HepG2 (cell line): ENCODE results near the gene DOHH. TPM values are rescaled to one million over a fixed set of nuclear protein-coding genes. Genes with fewer than 3 reads are reported as not detected.

Source experiments
- ATAC-seq: fragments of 200-7000 bp; cut with Tn5 transposase; 3 replicates; pipeline ENCODE4 v1.9.1; 2020; ENCODE audit warnings: mild to moderate bottlenecking, moderate library complexity
- BruUV-seq: library from RNA; stranded (reverse); fragments of 400-500 nt; replicated peaks from 2 replicates; lab custom pipeline; 2021; lab: Mats Ljungman, UMichigan
- CTCF ChIA-PET: fragments of 300-600 bp; formaldehyde crosslinking; extraction: SDS; loops from one replicate; lab custom pipeline; 2021; ENCODE audit warnings: low total read pairs, inconsistent platforms, low intra/inter-chr PET ratio; lab: Yijun Ruan, JAX
- POLR2A ChIA-PET: fragments of 350-600 bp; sonication (Branson Sonifier 250); formaldehyde crosslinking; loops from one replicate; lab custom pipeline; 2020; ENCODE audit warnings: antibody characterized with exemption, inconsistent platforms; lab: Yijun Ruan, JAX
- DNase-seq: peaks from one replicate; pipeline ENCODE4 v3.0.0-alpha.2; 2015; ENCODE audit warnings: low spot score
- FAIRE-seq: peaks from 3 replicates; lab custom pipeline; 2011; peaks lifted over from hg19 to GRCh38; lab: Jason Lieb, UNC
- H2AFZ ChIP-seq: one replicate; pipeline ENCODE4 v1.6.1; 2011; ENCODE audit warnings: low read length, inconsistent platforms
- H3K27ac ChIP-seq: fragments of 300-600 bp; 3 replicates; pipeline ENCODE4 v1.8.0; 2011; ENCODE audit warnings: mixed run types, mild to moderate bottlenecking, mixed read lengths, low read length, inconsistent platforms; ENCODE audit not compliant: insufficient read depth; ENCODE audit errors: extremely low read length
- H3K27me3 ChIP-seq, 2 experiments: fragments of 200-600 bp in 1 of 2; 2 replicates in 1 of 2; 3 replicates in 1 of 2; pipeline versions ENCODE4 v1.6.0 to v1.8.0; 2011; ENCODE audit warnings: low read length in 2 of 2, mild to moderate bottlenecking in 2 of 2, moderate library complexity in 2 of 2, inconsistent platforms in 1 of 2; ENCODE audit not compliant: insufficient read depth in 2 of 2, control insufficient read depth in 1 of 2
- H3K36me3 ChIP-seq, 2 experiments: fragments of 200-600 bp in 1 of 2; replicated peaks in 1 of 2; 2 replicates in 1 of 2; 3 replicates in 1 of 2; pipeline versions ENCODE4 v1.5.1 to v1.8.0; 2011; ENCODE audit warnings: low read length in 2 of 2, inconsistent platforms in 1 of 2; ENCODE audit not compliant: insufficient read depth in 2 of 2, control insufficient read depth in 1 of 2
- H3K4me1 ChIP-seq: 2 replicates; pipeline ENCODE4 v1.5.1; 2012; ENCODE audit warnings: low read length, inconsistent platforms; ENCODE audit not compliant: insufficient read depth
- H3K4me2 ChIP-seq: 2 replicates; pipeline ENCODE4 v1.6.0; 2011; ENCODE audit warnings: low read depth, low read length, inconsistent platforms
- H3K4me3 ChIP-seq, 3 experiments: fragments of 200-600 bp in 1 of 3; sonication (generic), shearing (Covaris generic) in 1 of 3; replicated peaks in 1 of 3; 2 replicates each; pipeline ENCODE4 v1.5.1; 2011 to 2016; ENCODE audit warnings: low read length in 3 of 3, inconsistent platforms in 2 of 3, low read depth in 2 of 3, mild to moderate bottlenecking in 2 of 3, control low read depth in 1 of 3, mixed read lengths in 1 of 3; ENCODE audit not compliant: insufficient read depth in 1 of 3
- H3K79me2 ChIP-seq: one replicate; pipeline ENCODE4 v1.6.1; 2011; ENCODE audit warnings: low read length, inconsistent platforms; ENCODE audit not compliant: insufficient read depth
- H3K9ac ChIP-seq: 2 replicates; pipeline ENCODE4 v1.6.0; 2011; ENCODE audit warnings: mild to moderate bottlenecking, low read depth, low read length, inconsistent platforms; ENCODE audit not compliant: insufficient read depth
- H3K9me3 ChIP-seq: 2 replicates; pipeline ENCODE4 v1.5.1; 2012; ENCODE audit warnings: mild to moderate bottlenecking, low read length
- H4K20me1 ChIP-seq: 2 replicates; pipeline ENCODE4 v1.6.0; 2011; ENCODE audit warnings: inconsistent platforms, mild to moderate bottlenecking, low read length, moderate library complexity; ENCODE audit not compliant: insufficient read depth
- HMGA1 ChIP-seq: sonication (generic); formaldehyde crosslinking; conservative IDR thresholded peaks from 2 replicates; pipeline ENCODE4 v1.4.0; 2020; ENCODE audit warnings: missing genetic modification reagents
- RBM22 ChIP-seq: fragments of 200-400 bp; formaldehyde crosslinking; optimal IDR thresholded peaks from 2 replicates; pipeline ENCODE3; 2017; ENCODE audit warnings: mild to moderate bottlenecking, low read length, moderate library complexity
- WGBS: methylation state at CpG from one replicate; pipeline ENCODE4 v1.1.6; 2017; ENCODE audit warnings: low lambda C conversion rate; 5-methylcytosine and 5-hydroxymethylcytosine counted together
- in situ Hi-C: cut with HindIII; loops from 2 replicates; pipeline ENCODE4 v1.10.0; 2017; ENCODE audit warnings: low pct_unique_long_range_greater_than_20kb; ENCODE audit not compliant: extremely low pct_ligation_motif_present
- intact Hi-C: fragments of 100-400 bp; cut with micrococcal nuclease; formaldehyde crosslinking; loops from one replicate; pipeline ENCODE4 v1.10.0; 2022; ENCODE audit not compliant: unreplicated experiment
- polyA plus RNA-seq, 8 experiments: library from polyadenylated mRNA; depleted of rRNA in 3 of 8; stranded (reverse) in 7 of 8; unstranded in 1 of 8; fragments of >200 nt; fragmentation: Illumina TruSeq in 4 of 8; extraction: Trizol in 4 of 8; gene quantifications; 2 replicates each; pipeline versions ENCODE4 v1.2.1 to v1.2.3, GENCODE V29; 2011 to 2016; ENCODE audit warnings: low read depth in 4 of 8, missing spikeins in 1 of 8, mixed read lengths in 1 of 8; ENCODE audit not compliant: insufficient read depth in 1 of 8
- total RNA-seq, 5 experiments: library from RNA; depleted of rRNA; stranded (reverse); fragments of >200 nt; fragmentation: Illumina TruSeq; extraction: Trizol; gene quantifications; 2 replicates each; pipeline ENCODE4 v1.2.3, GENCODE V29; 2016; ENCODE audit warnings: low read depth in 1 of 5
- TF ChIP-seq, protein P1 (sequence below): sonication (generic); formaldehyde crosslinking; IDR thresholded peaks from 2 replicates; pipeline ENCODE4 v1.4.0; 2020; ENCODE audit warnings: low read depth, mild to moderate bottlenecking, missing genetic modification reagents
- TF ChIP-seq, protein P2 (sequence below): sonication (generic); formaldehyde crosslinking; IDR thresholded peaks from 2 replicates; pipeline ENCODE4 v1.4.0; 2020; ENCODE audit warnings: missing genetic modification reagents

The DOHH gene
- total and polyA plus RNA-seq, 2 of the 13 experiments (the other 11 are each of a cell fraction or from before 2014, with no cell fraction given), result 3.5 to 13.7 TPM

DNA sequence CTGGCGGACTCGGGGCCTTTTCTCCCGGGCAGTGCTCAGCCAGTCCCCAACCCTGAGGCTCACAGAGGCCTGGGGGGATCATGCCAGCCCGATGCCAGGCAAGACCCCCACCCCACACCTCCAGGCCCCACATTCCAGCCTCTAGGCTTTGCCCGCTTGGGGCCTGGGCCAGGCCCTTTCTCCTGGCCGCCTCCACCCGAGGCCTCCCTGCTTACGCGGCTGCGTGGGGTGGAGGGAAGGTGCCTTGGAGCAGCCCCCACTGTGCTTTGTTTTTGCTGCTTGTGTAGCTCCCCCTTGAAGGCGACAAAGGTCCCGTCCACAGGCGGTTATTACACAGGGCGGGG, 58.5 kb downstream of the DOHH start:
- no peaks in the 10 kb centered on the region for H3K27me3 ChIP-seq
- CTCF ChIA-PET, result interaction anchor here (2.8 kb wide), 1 partner anchor 115 kb away, joined by 16 read pairs; no protein-coding TSS in a partner anchor
- no peak overlapping the region for H3K27ac ChIP-seq
- H3K4me2 ChIP-seq, result no peak overlapping the region
- FAIRE-seq (no peak), DNase-seq (no peak), ATAC-seq (no peak)
- no peaks in the 10 kb centered on the region for H3K9me3 ChIP-seq
- TF ChIP-seq, protein P1, sequence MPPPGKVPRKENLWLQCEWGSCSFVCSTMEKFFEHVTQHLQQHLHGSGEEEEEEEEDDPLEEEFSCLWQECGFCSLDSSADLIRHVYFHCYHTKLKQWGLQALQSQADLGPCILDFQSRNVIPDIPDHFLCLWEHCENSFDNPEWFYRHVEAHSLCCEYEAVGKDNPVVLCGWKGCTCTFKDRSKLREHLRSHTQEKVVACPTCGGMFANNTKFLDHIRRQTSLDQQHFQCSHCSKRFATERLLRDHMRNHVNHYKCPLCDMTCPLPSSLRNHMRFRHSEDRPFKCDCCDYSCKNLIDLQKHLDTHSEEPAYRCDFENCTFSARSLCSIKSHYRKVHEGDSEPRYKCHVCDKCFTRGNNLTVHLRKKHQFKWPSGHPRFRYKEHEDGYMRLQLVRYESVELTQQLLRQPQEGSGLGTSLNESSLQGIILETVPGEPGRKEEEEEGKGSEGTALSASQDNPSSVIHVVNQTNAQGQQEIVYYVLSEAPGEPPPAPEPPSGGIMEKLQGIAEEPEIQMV (CRISPR knock-in tag), result no peak
- TF ChIP-seq, protein P2, sequence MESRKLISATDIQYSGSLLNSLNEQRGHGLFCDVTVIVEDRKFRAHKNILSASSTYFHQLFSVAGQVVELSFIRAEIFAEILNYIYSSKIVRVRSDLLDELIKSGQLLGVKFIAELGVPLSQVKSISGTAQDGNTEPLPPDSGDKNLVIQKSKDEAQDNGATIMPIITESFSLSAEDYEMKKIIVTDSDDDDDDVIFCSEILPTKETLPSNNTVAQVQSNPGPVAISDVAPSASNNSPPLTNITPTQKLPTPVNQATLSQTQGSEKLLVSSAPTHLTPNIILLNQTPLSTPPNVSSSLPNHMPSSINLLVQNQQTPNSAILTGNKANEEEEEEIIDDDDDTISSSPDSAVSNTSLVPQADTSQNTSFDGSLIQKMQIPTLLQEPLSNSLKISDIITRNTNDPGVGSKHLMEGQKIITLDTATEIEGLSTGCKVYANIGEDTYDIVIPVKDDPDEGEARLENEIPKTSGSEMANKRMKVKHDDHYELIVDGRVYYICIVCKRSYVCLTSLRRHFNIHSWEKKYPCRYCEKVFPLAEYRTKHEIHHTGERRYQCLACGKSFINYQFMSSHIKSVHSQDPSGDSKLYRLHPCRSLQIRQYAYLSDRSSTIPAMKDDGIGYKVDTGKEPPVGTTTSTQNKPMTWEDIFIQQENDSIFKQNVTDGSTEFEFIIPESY (CRISPR knock-in tag), result peak; percentile 26; the same call in 1 of the 2 replicates
- TF ChIP-seq RBM22 (peak; percentile 42), HMGA1 (CRISPR knock-in tag) (no peak)
- no peaks in the 10 kb centered on the region for H3K79me2 ChIP-seq
- peaks cover 22% of the 10 kb centered on the region for H3K4me1 ChIP-seq
- peaks cover 3 to 8% of the 10 kb centered on the region in 2 experiments; a peak in 4 of 5 replicates for H3K36me3 ChIP-seq
- no TSS peak for BruUV-seq
- H3K4me3 ChIP-seq, result no peak overlapping the region
- H3K9ac ChIP-seq, result no peak overlapping the region
- H4K20me1 ChIP-seq, result no peaks in the 10 kb centered on the region; the same call in 1 of the 2 replicates
- no peak overlapping the region for H2AFZ ChIP-seq
- in situ Hi-C loops (no loop called here), intact Hi-C loops (no loop called here)
- POLR2A ChIA-PET, result no interaction called here
- 95% methylated on average over 13 of the region's 14 CpGs for WGBS
